MM.1S (cell line): Measurements from ENCODE around the gene CYS1.

Source experiments
- CTCF ChIP-seq: fragments of 300-600 bp; sonication (generic); IDR thresholded peaks from 2 replicates; pipeline ENCODE4 v1.5.1; 2016; ENCODE audit warnings: antibody characterized with exemption, low read length, mixed read lengths
- EZH2 ChIP-seq: fragments of 300-600 bp; sonication (generic); optimal IDR thresholded peaks from 2 replicates; pipeline ENCODE3; 2017; ENCODE audit warnings: low read depth, mild to moderate bottlenecking, antibody characterized with exemption, low read length, mixed read lengths
- EZH2phosphoT487 ChIP-seq: fragments of 300-600 bp; sonication (generic); IDR thresholded peaks from 2 replicates; pipeline ENCODE4 v1.6.1; 2018; ENCODE audit warnings: antibody characterized with exemption, low read length

GRCh38 chr2:10096641-10097040, 16.4 kb upstream of the CYS1 start:
- TF ChIP-seq CTCF (no peak), EZH2 (no peak), EZH2phosphoT487 (no peak)
